ENCODE measurements around the gene POGLUT2. TPM values are rescaled to one million over a fixed set of nuclear protein-coding genes. Genes with fewer than 3 reads are reported as not detected.

The POGLUT2 gene
- total and polyA plus RNA-seq, 10 of the 15 experiments (the other 5 are each of a cell fraction or from before 2014, with no cell fraction given), result 2.9 to 11.3 (median 7.6) TPM

DNA sequence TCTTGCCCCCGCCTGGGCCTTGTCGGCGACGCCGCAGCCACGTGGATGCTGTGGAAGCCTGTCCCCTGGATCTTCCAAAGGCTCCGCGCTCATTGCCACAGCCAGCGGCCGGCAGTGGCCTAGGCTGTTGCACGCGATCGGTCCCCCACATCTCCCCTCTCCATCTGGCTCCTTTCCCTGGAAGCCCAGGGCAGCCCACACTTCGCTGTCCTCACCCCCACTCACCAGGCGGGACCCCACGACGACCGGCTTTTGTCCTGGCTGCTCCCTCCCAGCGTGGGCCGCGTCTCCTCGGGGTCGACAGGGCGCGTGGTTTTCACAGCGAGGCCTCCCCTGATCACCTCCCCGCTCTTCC is 24.6 kb downstream of the POGLUT2 start:
- TF ChIP-seq GATAD2B (conservative IDR thresholded peaks at IDR 0.05; ENCODE audit: low read depth) (no peak), LARP7 (IDR thresholded peaks at IDR 0.05) (0 out of 2 replicates have a peak, but pooled peaks have one; percentile 2), HDGF (IDR thresholded peaks at IDR 0.05) (0 out of 2 replicates have a peak, but pooled peaks have one; percentile 36), ZBTB33 (IDR thresholded peaks at IDR 0.05) (peak; percentile 50; the same call in 1 of the 2 replicates), MLLT1 (IDR thresholded peaks at IDR 0.05) (peak; percentile 74)
- DNase-seq (ENCODE audit: low read depth, low spot score) (no peak), ATAC-seq (no peak), FAIRE-seq (no peak)
- Histone ChIP-seq H2AFZ (ENCODE audit: control insufficient read depth, low read depth, low read length) (peak overlapping the region; percentile 95), H3K27ac (ENCODE audit: control insufficient read depth, insufficient read depth) (peak overlapping the region; percentile 73), H3K36me3 (ENCODE audit: control insufficient read depth in 2 of 2, insufficient read depth in 2 of 2, low read length in 1 of 2) (no peaks in the 10 kb centered on the region), H3K9ac (ENCODE audit: control insufficient read depth, insufficient read depth, low read length) (peak overlapping the region; percentile 74), H3K4me2 (ENCODE audit: control insufficient read depth, insufficient read depth) (peak overlapping the region; percentile 95), H3K4me3 (peak overlapping the region; percentile 89), H3K79me2 (ENCODE audit: control insufficient read depth, insufficient read depth, low read length) (peaks cover 11% of the 10 kb centered on the region), H3K9me3 (replicated peaks; ENCODE audit: control insufficient read depth, insufficient read depth, low read length) (no peaks in the 10 kb centered on the region), H3K4me1 (ENCODE audit: control insufficient read depth, insufficient read depth, low read length) (peaks cover 11% of the 10 kb centered on the region), H3K27me3 (replicated peaks in 1 of 2; ENCODE audit: control insufficient read depth in 2 of 2, insufficient read depth in 2 of 2, low read length in 1 of 2) (no peaks in the 10 kb centered on the region), H4K20me1 (ENCODE audit: control insufficient read depth, insufficient read depth) (no peaks in the 10 kb centered on the region)
- POLR2A ChIA-PET, result interaction anchor here (0.6 to 2.6 kb wide), 3 partner anchors 27 to 1117 kb away, joined by 3 to 16 read pairs (median 6); no protein-coding TSS in a partner anchor
- WGBS (ENCODE audit: insufficient coverage, insufficient replicate concordance, low lambda C conversion rate, missing lambda C conversion rate), result 97% methylated on average over 27 of the region's 27 CpGs
- intact Hi-C loops (cut with micrococcal nuclease; ENCODE audit: unreplicated experiment) (loop anchor here (5.0 kb wide), 1 partner anchor 38 kb away; no protein-coding TSS in a partner anchor), in situ Hi-C loops (cut with MboI) (no loop called here)
- RAD21 ChIA-PET (ENCODE audit: unreplicated experiment), result interaction anchor here (1.0 to 1.5 kb wide), 2 partner anchors 34 to 72 kb away, joined by 3 to 7 read pairs; partner anchors contain the start of gene ERCC5
- no TSS peak for BruUV-seq (replicated peaks)
- CTCF ChIA-PET, result interaction anchor here (0.7 to 1.3 kb wide), 4 partner anchors 16 to 182 kb away, joined by 3 to 6 read pairs (median 4); partner anchors contain the start of gene ERCC5
- SMC1A ChIA-PET (ENCODE audit: uncharacterized antibody, unreplicated experiment), result interaction anchor here (1.1 to 4.9 kb wide), 5 partner anchors 16 to 176 kb away, joined by 3 to 22 read pairs (median 4); partner anchors contain the start of genes BIVM and POGLUT2
